ENCODE data around the gene MT1G.
"Not testable (repeated sequence)": the region's sequence is repeated elsewhere in the genome, so short reads cannot be mapped to it uniquely, and the experiment has no call there.

MT1G gene

DNA sequence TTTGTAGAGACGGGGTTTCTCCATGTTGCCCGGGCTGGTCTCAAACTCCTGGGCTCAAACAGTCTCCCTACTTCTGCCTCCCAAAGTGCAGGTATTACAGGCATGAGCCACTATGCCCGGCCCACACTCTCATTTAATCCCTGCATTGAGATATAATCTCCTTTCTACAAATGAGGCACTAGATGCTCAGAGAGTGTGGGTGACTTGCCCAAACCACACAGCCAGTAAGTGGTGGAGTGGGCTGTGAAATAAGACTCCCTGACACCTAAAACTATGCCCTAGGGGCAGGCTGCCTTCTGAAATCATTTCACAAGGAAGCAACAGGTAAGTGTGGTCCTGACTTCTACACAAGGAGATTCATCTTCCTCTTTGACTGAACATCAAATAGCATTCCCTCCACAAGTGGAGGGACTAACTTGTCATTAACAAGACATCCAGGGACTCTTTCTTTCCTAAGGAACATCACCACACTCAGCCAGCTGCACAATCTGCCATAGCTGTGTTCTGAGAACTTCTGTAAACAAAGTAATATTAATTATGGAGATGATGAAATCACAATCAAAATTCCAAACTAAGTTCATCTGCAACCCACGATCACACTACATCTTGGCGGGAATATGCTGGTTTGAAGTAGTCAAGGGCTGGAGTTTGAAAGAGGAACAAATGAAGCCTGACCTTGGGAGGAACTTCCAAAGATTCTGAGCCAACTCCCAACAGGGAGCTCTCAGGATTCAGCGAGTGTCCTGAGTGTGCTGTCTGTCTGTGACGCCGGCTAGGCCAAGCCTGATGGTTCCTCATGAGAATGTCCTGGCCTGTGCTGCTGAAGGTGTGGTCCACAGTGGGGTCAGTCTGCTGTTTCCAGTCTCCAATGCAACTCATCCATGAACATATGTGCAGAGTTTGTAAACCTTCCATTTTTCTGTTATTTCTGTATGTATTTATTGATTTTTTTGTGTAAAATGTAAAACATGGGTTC, 2.3 kb downstream of the MT1G start:
- not testable (repeated sequence) for DNase-seq (ENCODE audit: low read depth)

GRCh38 chr16:56664506-56664905, 3.4 kb downstream of the MT1G start:
- no peak for DNase-seq (ENCODE audit: low read depth)

GRCh38 chr16:56662357-56663354, 5.2 kb downstream of the MT1G start:
- no peak for DNase-seq (ENCODE audit: low read depth)

DNA sequence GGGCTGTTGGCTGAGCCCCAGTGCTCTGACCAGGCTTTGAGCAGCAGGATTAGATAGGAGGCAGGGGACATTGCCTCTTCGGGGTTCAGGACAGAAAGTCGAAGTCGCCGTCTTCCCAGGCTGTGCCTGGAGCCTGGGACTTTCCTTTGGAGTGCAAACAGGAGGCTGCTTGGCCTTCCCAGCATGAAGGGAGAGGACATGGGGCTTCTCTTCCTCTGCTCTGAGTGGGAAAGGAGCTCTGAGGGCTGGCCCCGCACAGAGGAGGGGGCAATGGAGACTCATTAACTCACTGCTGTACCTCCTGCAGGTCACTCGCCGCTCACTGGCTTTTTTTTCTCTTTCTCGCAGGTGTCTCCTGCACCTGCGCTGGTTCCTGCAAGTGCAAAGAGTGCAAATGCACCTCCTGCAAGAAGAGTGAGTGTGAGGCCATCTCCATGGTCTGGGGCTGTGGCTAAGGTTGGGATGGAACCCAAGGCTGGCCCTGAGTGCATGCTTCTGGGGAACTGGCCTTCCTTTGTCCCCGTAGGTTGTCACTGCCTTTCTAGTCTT, 9.5 kb downstream of the MT1G start:
- DNase-seq (ENCODE audit: low read depth) = no peak

GRCh38 chr16:56657555-56658326, 10.1 kb downstream of the MT1G start, which contains the start of gene MT1F:
Gene MT1F, plus strand, starts transcription at chr16:56657959. Its CDS starts 100 bp downstream, at chr16:56658059.
- no peak for DNase-seq (ENCODE audit: low read depth)

GRCh38 chr16:56653218-56653617, 14.6 kb downstream of the MT1G start:
- no peak for DNase-seq (ENCODE audit: low read depth)

GRCh38 chr16:56652600-56652999, 15.3 kb downstream of the MT1G start:
- DNase-seq (ENCODE audit: low read depth) = no peak

DNA sequence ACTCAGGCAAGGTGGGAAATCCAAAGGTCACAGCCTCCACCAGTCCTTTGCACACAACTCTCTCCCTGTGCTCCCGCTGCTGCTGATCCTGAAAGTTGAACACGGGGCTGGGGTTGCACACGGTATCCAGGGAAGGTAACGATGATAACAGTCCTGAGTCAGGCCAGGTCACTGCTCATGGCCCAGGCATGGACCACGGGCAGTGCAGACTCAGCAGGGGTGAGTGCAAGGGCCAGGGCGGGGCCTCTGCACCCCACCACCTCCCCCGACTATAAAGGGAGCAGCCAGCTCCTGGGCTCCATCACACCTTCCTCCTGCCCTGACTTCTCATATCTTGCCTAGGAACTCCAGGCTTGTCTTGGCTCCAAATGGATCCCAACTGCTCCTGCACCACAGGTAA, 16.3 kb downstream of the MT1G start, which contains the start of gene MT1B:
Gene MT1B, plus strand, starts transcription at position 301 of the 400 bp plus-strand sequence. Its CDS starts 68 bp downstream, at position 369.
- no peak for DNase-seq (ENCODE audit: low read depth)

DNA sequence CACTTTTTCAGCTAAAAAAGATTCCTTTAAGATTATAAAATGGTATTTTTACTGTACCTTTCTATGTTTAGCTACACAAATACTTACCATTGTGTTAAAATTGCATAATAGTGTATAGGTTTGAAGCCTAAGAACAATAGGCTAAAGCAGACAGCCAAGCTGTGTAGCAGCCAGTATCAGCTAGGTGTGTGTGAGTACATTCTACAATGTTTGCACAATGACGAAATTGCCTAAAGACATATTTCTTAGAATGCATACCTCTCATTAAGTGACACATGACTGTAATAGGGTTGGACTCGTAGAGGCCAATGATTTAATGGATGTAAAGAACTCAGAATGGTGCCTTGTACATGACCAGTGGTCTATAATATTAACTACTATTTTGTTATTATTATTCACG, 18.0 kb downstream of the MT1G start:
- no peak for DNase-seq (ENCODE audit: low read depth)

DNA sequence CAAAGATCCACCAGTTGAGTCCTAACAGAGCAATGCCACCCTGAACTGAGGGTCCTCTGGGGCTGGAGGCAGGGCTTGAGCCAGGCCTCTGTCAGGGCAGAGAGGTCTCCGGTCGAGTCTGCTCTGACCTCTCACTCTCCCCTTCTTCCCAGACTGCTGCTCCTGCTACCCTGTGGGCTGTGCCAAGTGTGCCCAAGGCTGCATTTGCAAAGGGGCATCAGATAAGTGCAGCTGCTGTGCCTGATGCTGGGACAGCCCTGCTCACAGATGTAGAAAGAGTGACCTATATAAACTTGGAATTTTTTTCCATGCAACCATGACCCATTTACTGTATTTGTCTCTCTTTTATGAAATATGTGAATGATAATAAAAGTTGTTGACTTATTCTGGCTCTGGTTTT, 18.6 kb downstream of the MT1G start:
- DNase-seq (ENCODE audit: low read depth) = no peak

DNA sequence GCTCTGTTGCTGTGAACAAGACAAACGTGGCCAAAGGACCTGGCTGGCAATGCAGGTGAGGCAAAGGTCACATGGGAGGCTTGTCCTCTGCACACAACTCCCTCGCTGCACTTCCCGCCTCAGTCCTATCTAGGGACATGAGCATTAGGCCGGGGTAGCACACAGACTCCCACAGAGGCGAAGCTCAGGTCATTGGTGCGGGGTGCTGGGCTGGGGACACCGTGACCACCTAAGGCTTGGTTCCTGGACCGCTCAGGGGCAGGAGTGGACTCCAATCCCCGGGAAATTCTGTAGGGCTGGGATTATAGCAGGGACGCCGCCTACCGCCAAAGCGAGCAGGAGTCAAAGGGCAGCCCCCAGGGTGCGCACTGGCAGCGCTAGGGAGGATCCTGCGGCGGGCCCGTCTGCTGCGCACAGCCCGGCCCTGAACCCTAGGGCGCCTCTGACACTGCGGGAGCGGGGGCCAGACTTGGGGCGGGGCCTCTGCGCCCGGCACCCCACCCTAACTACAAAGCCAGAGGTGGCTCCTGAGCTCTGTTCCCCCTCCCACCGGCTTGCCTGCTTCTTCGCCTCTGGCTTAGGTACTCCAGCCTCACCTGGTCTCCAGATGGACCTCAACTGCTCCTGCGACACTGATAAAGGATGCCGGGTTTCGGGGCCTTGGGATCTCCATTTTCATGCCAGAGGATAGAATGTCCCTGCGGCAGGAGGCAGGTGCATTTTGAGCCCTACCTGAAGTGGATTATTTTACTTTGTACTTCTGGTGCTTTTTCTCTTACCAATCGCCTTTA, 20.0 kb downstream of the MT1G start:
- no peak for DNase-seq (ENCODE audit: low read depth)

DNA sequence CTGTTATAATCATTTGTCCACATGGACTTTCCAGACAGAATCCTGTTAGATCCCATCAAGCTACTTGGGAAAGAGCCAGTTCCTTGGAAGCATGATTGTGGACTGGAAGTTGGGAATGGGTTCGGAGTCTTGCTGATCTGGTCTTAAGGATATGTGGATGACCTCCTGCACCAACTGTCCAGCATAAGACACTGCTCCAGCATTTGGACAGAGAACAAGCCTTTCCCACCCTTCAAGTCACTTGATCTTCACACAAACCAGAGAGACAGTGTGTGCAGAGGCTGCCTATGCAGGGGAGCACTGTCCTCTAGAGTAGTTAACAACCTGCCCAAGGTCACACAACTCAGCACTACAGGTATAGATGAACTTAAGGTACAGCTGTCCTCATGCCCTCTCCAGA, 22.0 kb downstream of the MT1G start:
- no peak for DNase-seq (ENCODE audit: low read depth)

DNA sequence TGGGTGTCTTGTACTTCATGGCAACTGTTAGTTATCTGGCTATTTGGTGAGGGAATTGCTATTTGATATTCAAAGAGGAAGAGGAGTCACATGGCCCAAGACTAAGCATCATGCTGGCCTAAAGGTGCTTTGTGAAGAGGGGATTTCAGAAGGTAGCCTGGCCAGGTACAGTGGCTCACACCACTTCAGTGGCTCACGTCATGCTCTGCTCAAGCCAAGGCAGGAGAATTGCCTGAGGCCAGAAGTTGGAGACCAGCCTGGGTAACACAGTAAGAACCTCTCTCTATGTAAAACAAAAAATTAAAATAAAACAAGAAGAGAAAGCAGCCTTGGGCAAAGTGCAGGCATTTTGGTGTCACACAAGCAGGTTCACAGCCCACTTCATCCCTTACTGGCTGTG, 22.6 kb downstream of the MT1G start:
- DNase-seq (ENCODE audit: low read depth) = no peak

- DNase-seq (ENCODE audit: low read depth) = no peak
These were observed 24.0 kb downstream of the MT1G start for GRCh38 chr16:56643833-56644232.

DNA sequence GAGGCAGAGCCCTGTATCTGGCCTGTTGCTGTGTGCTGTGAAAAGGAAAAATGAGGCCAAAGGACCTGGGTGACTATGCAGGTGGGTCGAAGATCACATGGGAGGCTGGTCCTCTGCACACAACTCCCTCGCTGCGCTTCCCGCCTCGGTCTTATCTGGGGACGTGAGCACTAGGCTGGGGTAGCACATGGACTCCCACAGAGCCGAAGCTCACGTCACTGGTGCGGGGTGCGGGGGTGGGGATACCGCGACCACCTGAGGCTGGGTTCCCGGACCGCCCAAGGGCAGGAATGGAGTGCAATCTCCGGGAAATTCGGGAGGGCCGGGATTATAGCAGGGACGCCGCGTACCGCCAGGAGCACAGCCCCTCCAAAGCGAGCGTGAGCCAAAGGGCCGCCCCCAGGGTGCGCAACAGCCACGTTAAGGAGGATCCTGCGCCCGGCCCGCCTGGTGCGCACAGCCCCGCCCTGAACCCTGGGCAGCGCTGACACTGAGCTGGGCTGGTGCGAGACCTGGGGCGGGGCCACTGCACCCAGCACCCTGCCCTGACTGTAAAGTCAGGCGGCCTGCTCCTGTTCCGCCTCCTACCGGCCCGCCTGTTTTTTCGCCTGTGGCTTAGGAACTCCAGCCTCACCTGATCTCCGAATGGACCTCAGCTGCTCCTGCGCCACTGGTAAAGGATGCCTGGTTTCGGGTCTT, 24.6 kb downstream of the MT1G start:
- DNase-seq (ENCODE audit: low read depth) = no peak

- no peak for DNase-seq (ENCODE audit: low read depth)
These were observed 26.7 kb downstream of the MT1G start for GRCh38 chr16:56641166-56641565.

GRCh38 chr16:56640076-56640475, 27.8 kb downstream of the MT1G start:
- DNase-seq (ENCODE audit: low read depth) = no peak

DNA sequence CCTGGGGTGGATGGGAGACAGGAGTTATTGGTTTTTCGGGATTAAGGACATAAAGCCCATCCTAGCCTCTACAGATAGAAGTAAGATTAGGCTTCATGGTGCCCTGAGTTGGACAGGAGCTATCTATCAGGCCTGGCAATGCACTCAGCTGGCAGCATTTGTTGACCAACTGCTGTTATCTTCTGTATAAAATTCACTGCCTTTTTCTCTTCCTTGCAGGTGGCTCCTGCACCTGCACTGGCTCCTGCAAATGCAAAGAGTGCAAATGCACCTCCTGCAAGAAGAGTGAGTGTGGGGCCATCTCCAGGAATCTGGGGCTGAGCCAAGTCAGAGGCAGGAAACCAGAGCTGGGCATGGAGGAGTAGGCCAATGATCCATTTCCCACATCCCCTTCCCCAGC, 28.8 kb downstream of the MT1G start:
- DNase-seq (ENCODE audit: low read depth) = no peak

- DNase-seq (ENCODE audit: low read depth) = no peak
These were observed 29.8 kb downstream of the MT1G start, which contains the start of gene MT1A for GRCh38 chr16:56637814-56638750. Gene MT1A, plus strand, starts transcription at chr16:56638666. Its CDS starts 73 bp downstream, at chr16:56638739.
